Ovary (tissue), 9 donors: ENCODE measurements around the gene SH3GL3. TPM values are rescaled to one million over a fixed set of nuclear protein-coding genes. Genes with fewer than 3 reads are reported as not detected.

Experiments used
- DNase-seq, 5 donors: peaks; one replicate each; pipeline ENCODE4 v3.0.0-alpha.2; 2019 to 2020
- H3K27ac ChIP-seq, 2 donors: fragments of 200-600 bp; one replicate each; pipeline versions ENCODE4 v1.5.1 to v1.8.0; 2019 to 2022
- H3K27me3 ChIP-seq: fragments of 200-600 bp; one replicate; pipeline ENCODE4 v1.8.0; 2022
- H3K36me3 ChIP-seq: fragments of 200-600 bp; sonication (generic); one replicate; pipeline ENCODE4 v1.5.1; 2019
- H3K4me1 ChIP-seq: one replicate; pipeline ENCODE4 v1.8.1; 2013; ENCODE audit warnings: mild to moderate bottlenecking, moderate library complexity; ENCODE audit not compliant: insufficient read depth
- H3K4me3 ChIP-seq: fragments of 200-600 bp; sonication (generic); one replicate; pipeline ENCODE4 v1.5.1; 2017
- H3K9me3 ChIP-seq, 2 donors: fragments of 200-600 bp in 1 of 2; sonication (generic) in 1 of 2; one replicate each; pipeline versions ENCODE4 v1.5.1 to v1.8.1; 2013 to 2019; ENCODE audit warnings: mild to moderate bottlenecking in 1 of 2, moderate library complexity in 1 of 2
- EP300 ChIP-seq: sonication (generic); formaldehyde crosslinking; IDR thresholded peaks from one replicate; pipeline ENCODE4 v1.6.1; 2017; ENCODE audit warnings: antibody characterized with exemption
- POLR2A ChIP-seq: fragments of 450-650 bp; IDR thresholded peaks from one replicate; pipeline ENCODE4 v1.6.1; 2017; ENCODE audit warnings: antibody characterized with exemption, mild to moderate bottlenecking, moderate library complexity
- WGBS, 3 donors: extraction: QIAGEN DNeasy Blood & Tissue Kit in 1 of 3; methylation state at CpG; one replicate each; pipeline versions ENCODE4 v1.1.5 to v1.1.7; 2013 to 2017; 5-methylcytosine and 5-hydroxymethylcytosine counted together
- intact Hi-C, 4 donors: fragments of 100-400 bp; cut with DNase I; formaldehyde crosslinking; loops; one replicate each; pipeline versions ENCODE4 v1.11.0 to v1.15.1; 2022 to 2023
- polyA plus RNA-seq, 2 donors: library from polyadenylated mRNA; stranded (reverse); fragments of 200-250 nt in 1 of 2; fragments of 350-450 nt in 1 of 2; fragmentation: Illumina TruSeq in 1 of 2; extraction: RNeasy Lipid Tissue Mini Kit (QIAGEN cat#74804) in 1 of 2; gene quantifications; one replicate each; pipeline ENCODE4 v1.2.3, GENCODE V29; 2013 to 2014
- total RNA-seq, 7 donors: library from RNA; depleted of rRNA in 2 of 7; stranded (reverse); fragments of >200 nt in 2 of 7; fragmentation: NEBNext Ultra II Directional in 3 of 7; extraction: Animal tissue kit (Norgen Biotek cat#: 25700) in 3 of 7; gene quantifications; one replicate each; pipeline versions ENCODE4 v1.1.0 to v1.2.4, GENCODE V29; 2016 to 2023
- TF ChIP-seq, protein P1 (sequence below), 3 donors: fragments of 450-650 bp in 2 of 3; fragments of 200-600 bp in 1 of 3; IDR thresholded peaks; one replicate each; pipeline versions ENCODE4 v1.5.1 to v1.8.0; 2016 to 2022; ENCODE audit warnings: antibody characterized with exemption in 3 of 3, mild to moderate bottlenecking in 1 of 3
- donor health status: DM: no; HTN: no; CAD: no; lungs with moderate emphysema.
- donor health status: DM: no; HTN: no; CAD: no.
- donor health status: Bipolar disorder and iron deficiency.
- donor health status: DM: yes; HTN: yes; CAD: no.
- donor health status: DM: no; HTN: no; CAD: no.
- donor health status: DM: yes; HTN: yes; CAD: no.

Gene SH3GL3
- total and polyA plus RNA-seq, 9 donors: 0.25 to 4.9 (median 0.55) TPM; not detected in 1

DNA sequence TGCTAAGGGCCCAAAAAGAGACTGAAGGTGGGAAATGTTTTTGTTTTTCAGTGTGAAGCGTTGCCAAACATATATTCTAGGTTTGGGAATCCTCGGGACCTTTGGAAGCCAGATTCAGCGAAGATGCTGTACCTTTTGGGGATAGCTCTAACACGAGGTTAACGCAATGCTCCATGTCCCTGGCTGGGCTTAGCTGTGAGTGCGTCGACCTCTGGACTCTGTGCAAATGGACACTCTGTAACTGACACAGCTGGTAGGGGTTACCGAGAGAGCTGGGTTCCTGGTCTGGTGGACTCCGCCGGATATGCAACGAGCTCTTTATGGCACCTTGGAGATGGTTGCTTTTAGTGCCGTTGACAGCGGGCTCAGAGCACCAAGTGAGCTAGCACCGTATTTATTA lies 724 bp upstream of the SH3GL3 start:
- intact Hi-C loops: loop anchor here in 2 of 4 donors (10.0 kb wide), 2 partner anchors 108 to 588 kb away; no protein-coding TSS in a partner anchor
- no peak for DNase-seq
- H3K27me3 ChIP-seq: no peaks in the 10 kb centered on the region
- peaks cover 3% of the 10 kb centered on the region for H3K4me1 ChIP-seq
- WGBS, 3 donors: 63 to 78% (median 67%) methylated on average over 13 to 14 of the region's 14 CpGs
- no peak overlapping the region for H3K4me3 ChIP-seq
- no peaks in the 10 kb centered on the region for H3K36me3 ChIP-seq
- H3K9me3 ChIP-seq: no peaks in the 10 kb centered on the region
- TF ChIP-seq EP300 (no peak), POLR2A (no peak)
- TF ChIP-seq, protein P1, sequence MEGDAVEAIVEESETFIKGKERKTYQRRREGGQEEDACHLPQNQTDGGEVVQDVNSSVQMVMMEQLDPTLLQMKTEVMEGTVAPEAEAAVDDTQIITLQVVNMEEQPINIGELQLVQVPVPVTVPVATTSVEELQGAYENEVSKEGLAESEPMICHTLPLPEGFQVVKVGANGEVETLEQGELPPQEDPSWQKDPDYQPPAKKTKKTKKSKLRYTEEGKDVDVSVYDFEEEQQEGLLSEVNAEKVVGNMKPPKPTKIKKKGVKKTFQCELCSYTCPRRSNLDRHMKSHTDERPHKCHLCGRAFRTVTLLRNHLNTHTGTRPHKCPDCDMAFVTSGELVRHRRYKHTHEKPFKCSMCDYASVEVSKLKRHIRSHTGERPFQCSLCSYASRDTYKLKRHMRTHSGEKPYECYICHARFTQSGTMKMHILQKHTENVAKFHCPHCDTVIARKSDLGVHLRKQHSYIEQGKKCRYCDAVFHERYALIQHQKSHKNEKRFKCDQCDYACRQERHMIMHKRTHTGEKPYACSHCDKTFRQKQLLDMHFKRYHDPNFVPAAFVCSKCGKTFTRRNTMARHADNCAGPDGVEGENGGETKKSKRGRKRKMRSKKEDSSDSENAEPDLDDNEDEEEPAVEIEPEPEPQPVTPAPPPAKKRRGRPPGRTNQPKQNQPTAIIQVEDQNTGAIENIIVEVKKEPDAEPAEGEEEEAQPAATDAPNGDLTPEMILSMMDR (IDR thresholded peaks at IDR 0.05): no peak
- no peak overlapping the region for H3K27ac ChIP-seq

DNA sequence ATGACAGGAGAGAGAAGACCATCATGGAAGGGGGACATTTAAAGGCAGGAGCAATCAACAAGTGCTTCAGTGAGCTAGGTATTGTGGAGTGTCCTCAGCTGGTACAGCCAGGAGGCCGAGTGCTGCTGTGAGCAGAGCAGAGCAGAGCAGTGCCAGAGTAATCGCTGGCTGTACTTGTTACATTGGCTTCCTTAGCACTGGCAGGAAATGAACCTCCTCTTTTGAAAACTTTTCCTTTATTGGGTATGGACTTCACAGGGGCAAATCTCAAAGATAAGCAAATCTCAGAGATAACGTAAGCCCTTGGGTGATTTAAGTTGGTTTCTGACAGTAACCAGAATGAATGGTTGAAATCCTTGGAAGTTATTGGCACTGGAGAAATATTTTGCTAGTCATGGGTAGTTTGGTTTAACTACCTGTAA lies 2.1 kb downstream of the SH3GL3 start:
- H3K36me3 ChIP-seq: no peaks in the 10 kb centered on the region
- WGBS, 3 donors: 36 to 58% (median 48%) methylated on average over 3 of the region's 3 CpGs

DNA sequence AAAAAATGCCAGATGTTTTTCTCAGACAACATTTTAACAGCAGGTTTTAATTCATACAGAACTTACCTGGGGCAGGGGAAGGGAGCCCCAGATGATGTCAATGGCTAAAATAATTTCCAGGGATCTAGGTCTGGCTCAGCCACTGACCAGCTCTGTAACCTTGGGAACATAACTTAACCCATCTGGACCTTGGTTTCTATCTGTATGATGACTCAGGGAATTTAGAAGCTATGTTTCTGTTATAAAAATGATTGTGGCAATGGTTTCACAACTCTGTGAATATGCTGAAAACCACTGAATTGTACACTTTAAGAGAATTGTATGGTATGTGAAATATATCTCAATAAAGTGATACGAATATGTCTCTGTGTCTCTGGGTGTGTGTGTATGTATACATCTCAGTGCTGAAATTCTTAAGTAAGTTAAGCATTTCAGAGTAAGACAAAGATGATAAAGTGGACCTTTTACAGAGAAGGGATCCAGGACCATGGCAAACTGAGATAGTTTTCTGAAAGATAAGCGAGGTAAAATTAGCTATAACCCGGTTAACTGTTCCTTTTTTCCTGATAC lies 2.9 kb downstream of the SH3GL3 start:
- TF ChIP-seq, protein P1 (IDR thresholded peaks at IDR 0.05): no peak
- TF ChIP-seq EP300: no peak
- TF ChIP-seq POLR2A: no peak
- no peak for DNase-seq
- Histone ChIP-seq H3K27ac (no peak overlapping the region), H3K4me1 (peaks cover 3% of the 10 kb centered on the region), H3K9me3 (no peaks in the 10 kb centered on the region), H3K36me3 (no peaks in the 10 kb centered on the region), H3K27me3 (no peaks in the 10 kb centered on the region), H3K4me3 (no peak overlapping the region)
- intact Hi-C loops: loop anchor here in 2 of 4 donors (10.0 kb wide), 2 partner anchors 105 to 585 kb away; no protein-coding TSS in a partner anchor
- WGBS, 3 donors: 57 to 73% (median 57%) methylated on average over 3 of the region's 3 CpGs

More for the DNA sequence above, 2.1 kb downstream of the SH3GL3 start:
- TF ChIP-seq EP300 (no peak), POLR2A (no peak)
- TF ChIP-seq, protein P1 (IDR thresholded peaks at IDR 0.05): no peak
- H3K4me1 ChIP-seq: peaks cover 3% of the 10 kb centered on the region
- no peak for DNase-seq
- intact Hi-C loops: loop anchor here in 2 of 4 donors (10.0 kb wide), 2 partner anchors 106 to 586 kb away; no protein-coding TSS in a partner anchor
- H3K9me3 ChIP-seq: no peaks in the 10 kb centered on the region
- no peaks in the 10 kb centered on the region for H3K27me3 ChIP-seq
- no peak overlapping the region for H3K4me3 ChIP-seq
- no peak overlapping the region for H3K27ac ChIP-seq

DNA sequence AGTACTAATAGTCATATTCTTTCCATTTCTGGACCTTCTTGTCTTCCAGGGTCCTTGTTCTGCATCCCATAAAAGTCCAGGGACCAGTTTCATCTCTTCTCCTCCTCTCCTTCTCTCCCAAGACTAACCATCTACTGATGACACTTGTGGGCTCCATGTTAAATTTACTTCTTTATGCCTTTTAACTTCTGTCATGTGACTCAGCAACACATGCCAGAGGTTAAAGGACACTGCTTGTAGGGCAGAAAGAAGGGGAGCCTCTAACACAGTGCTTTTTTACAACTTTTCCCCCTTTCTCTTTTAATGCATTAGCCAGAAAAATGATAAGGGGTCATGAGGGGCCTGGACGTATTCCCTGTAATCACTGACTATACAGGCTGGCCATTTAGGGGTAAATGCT lies 10.0 kb downstream of the SH3GL3 start:
- no peaks in the 10 kb centered on the region for H3K27me3 ChIP-seq
- intact Hi-C loops: no loop called here
- H3K27ac ChIP-seq: no peak overlapping the region
- H3K36me3 ChIP-seq: no peaks in the 10 kb centered on the region
- no peak for DNase-seq
- TF ChIP-seq, protein P1 (IDR thresholded peaks at IDR 0.05): no peak
- TF ChIP-seq EP300: no peak
- no peak for TF ChIP-seq POLR2A
- H3K9me3 ChIP-seq: no peaks in the 10 kb centered on the region
- 44 to 72% (median 57%) methylated on average over 1 of the region's 1 CpG for WGBS, 3 donors
- H3K4me3 ChIP-seq: no peak overlapping the region
- H3K4me1 ChIP-seq: no peaks in the 10 kb centered on the region
